OCI-LY7 (cell line): Measurements from ENCODE around the gene ZCCHC4. TPM values are rescaled to one million over a fixed set of nuclear protein-coding genes. Genes with fewer than 3 reads are reported as not detected.

Experiments used
- BruUV-seq: library from RNA; stranded (reverse); fragments of 400-500 nt; replicated peaks from 2 replicates; lab custom pipeline; 2021; lab: Mats Ljungman, UMichigan
- CTCF ChIA-PET: fragments of 300-600 bp; sonication (Branson Sonifier 250); formaldehyde crosslinking; loops from one replicate; lab custom pipeline; 2022; ENCODE audit warnings: antibody characterized with exemption; ENCODE audit not compliant: unreplicated experiment; lab: Charles Lee
- POLR2A ChIA-PET: fragments of 300-600 bp; sonication (Branson Sonifier 250); formaldehyde crosslinking; loops from one replicate; lab custom pipeline; 2022; ENCODE audit warnings: antibody characterized with exemption; lab: Charles Lee
- DNase-seq: peaks from one replicate; pipeline ENCODE4 v3.0.0-alpha.2; 2015; ENCODE audit warnings: low spot score
- H2AFZ ChIP-seq: fragments of 200-600 bp; sonication (generic), shearing (Covaris generic); 2 replicates; pipeline ENCODE4 v1.6.1; 2014; ENCODE audit warnings: mild to moderate bottlenecking, antibody characterized with exemption, low read length, moderate library complexity
- H3K27ac ChIP-seq: fragments of 200-600 bp; sonication (generic); 2 replicates; pipeline ENCODE4 v1.5.1; 2014; ENCODE audit warnings: mixed run types, low read depth, mild to moderate bottlenecking, moderate library complexity, low read length, inconsistent platforms; ENCODE audit not compliant: poor library complexity, severe bottlenecking
- H3K36me3 ChIP-seq: fragments of 200-600 bp; sonication (generic); 2 replicates; pipeline ENCODE4 v1.6.1; 2014; ENCODE audit warnings: mild to moderate bottlenecking, antibody characterized with exemption, low read length, moderate library complexity, mixed read lengths; ENCODE audit not compliant: insufficient read depth
- H3K4me1 ChIP-seq: fragments of 200-600 bp; sonication (generic); 2 replicates; pipeline ENCODE4 v1.5.1; 2014; ENCODE audit warnings: mild to moderate bottlenecking, low read length; ENCODE audit not compliant: insufficient read depth, poor library complexity, severe bottlenecking
- H3K4me2 ChIP-seq: fragments of 200-600 bp; sonication (generic); 2 replicates; pipeline ENCODE4 v1.6.1; 2014; ENCODE audit warnings: mild to moderate bottlenecking, low read length
- H3K4me3 ChIP-seq: fragments of 200-600 bp; sonication (generic); 2 replicates; pipeline ENCODE4 v1.5.1; 2014; ENCODE audit warnings: mild to moderate bottlenecking, low read depth, low read length; ENCODE audit not compliant: poor library complexity, severe bottlenecking
- H3K79me2 ChIP-seq: fragments of 200-600 bp; sonication (generic); 2 replicates; pipeline ENCODE4 v1.6.1; 2016; ENCODE audit warnings: low read depth, mild to moderate bottlenecking, low read length, moderate library complexity, mixed read lengths; ENCODE audit not compliant: insufficient read depth
- H3K9me2 ChIP-seq: fragments of 200-600 bp; sonication (generic); 2 replicates; pipeline ENCODE4 v1.6.1; 2016; ENCODE audit warnings: mild to moderate bottlenecking, low read length, mixed read lengths; ENCODE audit not compliant: insufficient read depth
- H3K9me3 ChIP-seq: fragments of 200-600 bp; sonication (generic); 2 replicates; pipeline ENCODE4 v1.6.1; 2014; ENCODE audit warnings: mild to moderate bottlenecking, mixed run types, low read length, mixed read lengths
- H4K20me1 ChIP-seq: fragments of 200-600 bp; sonication (generic); 2 replicates; pipeline ENCODE4 v1.6.1; 2014; ENCODE audit warnings: mild to moderate bottlenecking, antibody characterized with exemption, low read length, moderate library complexity, mixed read lengths; ENCODE audit not compliant: insufficient read depth
- EZH2phosphoT487 ChIP-seq: fragments of 200-600 bp; sonication (generic); IDR thresholded peaks from 2 replicates; pipeline ENCODE4 v1.6.1; 2018; ENCODE audit warnings: low read depth, borderline replicate concordance, mild to moderate bottlenecking, mixed run types, antibody characterized with exemption, low read length, moderate library complexity, mixed read lengths
- intact Hi-C: fragments of 100-400 bp; cut with micrococcal nuclease; formaldehyde crosslinking; loops from one replicate; pipeline ENCODE4 v1.10.0; 2022; ENCODE audit not compliant: unreplicated experiment
- total RNA-seq, 2 experiments: library from RNA; depleted of rRNA in 1 of 2; stranded (reverse); fragments of >200 nt in 1 of 2; shearing (Covaris generic) in 1 of 2; gene quantifications; 2 replicates each; pipeline ENCODE4 v1.2.3, GENCODE V29; 2014 to 2022
- TF ChIP-seq, protein P1 (sequence below): fragments of 200-600 bp; sonication (generic); conservative IDR thresholded peaks from 2 replicates; pipeline ENCODE4 v1.5.1; 2014; ENCODE audit warnings: mild to moderate bottlenecking, antibody characterized with exemption, low read length, moderate library complexity, mixed read lengths

ZCCHC4 gene
- total RNA-seq, 2 experiments from 2014 or later = 14.9 to 15.2 TPM

DNA sequence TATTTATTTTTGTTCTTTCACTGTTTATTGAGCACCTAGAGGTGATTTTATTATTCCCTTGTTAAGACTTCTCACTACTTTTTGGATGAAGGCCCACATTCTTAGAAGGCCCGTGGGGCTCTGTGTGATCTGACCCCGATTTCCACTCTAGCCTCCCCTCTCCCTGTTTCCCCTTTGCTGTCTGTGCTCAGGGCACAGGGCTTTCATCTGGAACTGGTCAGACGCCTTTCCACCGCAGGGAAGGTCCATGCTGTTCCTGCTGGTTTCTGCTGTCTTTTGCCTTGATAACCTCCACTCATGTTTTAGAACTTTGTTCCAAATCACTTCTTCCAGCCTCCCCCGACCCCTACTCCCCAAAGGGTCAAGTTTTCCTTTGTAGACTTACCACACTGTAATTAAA lies 33.2 kb downstream of the ZCCHC4 start:
- Histone ChIP-seq H4K20me1 (no peaks in the 10 kb centered on the region), H3K4me3 (no peak overlapping the region), H3K4me1 (no peaks in the 10 kb centered on the region), H3K9me2 (no peaks in the 10 kb centered on the region), H3K36me3 (peaks cover 31% of the 10 kb centered on the region), H2AFZ (no peak overlapping the region), H3K9me3 (no peaks in the 10 kb centered on the region), H3K4me2 (no peak overlapping the region), H3K27ac (no peak overlapping the region), H3K79me2 (no peaks in the 10 kb centered on the region)
- ChIA-PET POLR2A (interaction anchor here (0.6 to 1.1 kb wide), 2 partner anchors 14 to 23 kb away, joined by 3 read pairs; no protein-coding TSS in a partner anchor), CTCF (no interaction called here)
- no TSS peak for BruUV-seq
- TF ChIP-seq EZH2phosphoT487 = no peak
- TF ChIP-seq, protein P1, sequence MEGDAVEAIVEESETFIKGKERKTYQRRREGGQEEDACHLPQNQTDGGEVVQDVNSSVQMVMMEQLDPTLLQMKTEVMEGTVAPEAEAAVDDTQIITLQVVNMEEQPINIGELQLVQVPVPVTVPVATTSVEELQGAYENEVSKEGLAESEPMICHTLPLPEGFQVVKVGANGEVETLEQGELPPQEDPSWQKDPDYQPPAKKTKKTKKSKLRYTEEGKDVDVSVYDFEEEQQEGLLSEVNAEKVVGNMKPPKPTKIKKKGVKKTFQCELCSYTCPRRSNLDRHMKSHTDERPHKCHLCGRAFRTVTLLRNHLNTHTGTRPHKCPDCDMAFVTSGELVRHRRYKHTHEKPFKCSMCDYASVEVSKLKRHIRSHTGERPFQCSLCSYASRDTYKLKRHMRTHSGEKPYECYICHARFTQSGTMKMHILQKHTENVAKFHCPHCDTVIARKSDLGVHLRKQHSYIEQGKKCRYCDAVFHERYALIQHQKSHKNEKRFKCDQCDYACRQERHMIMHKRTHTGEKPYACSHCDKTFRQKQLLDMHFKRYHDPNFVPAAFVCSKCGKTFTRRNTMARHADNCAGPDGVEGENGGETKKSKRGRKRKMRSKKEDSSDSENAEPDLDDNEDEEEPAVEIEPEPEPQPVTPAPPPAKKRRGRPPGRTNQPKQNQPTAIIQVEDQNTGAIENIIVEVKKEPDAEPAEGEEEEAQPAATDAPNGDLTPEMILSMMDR = no peak
- no peak for DNase-seq
- intact Hi-C loops = no loop called here

DNA sequence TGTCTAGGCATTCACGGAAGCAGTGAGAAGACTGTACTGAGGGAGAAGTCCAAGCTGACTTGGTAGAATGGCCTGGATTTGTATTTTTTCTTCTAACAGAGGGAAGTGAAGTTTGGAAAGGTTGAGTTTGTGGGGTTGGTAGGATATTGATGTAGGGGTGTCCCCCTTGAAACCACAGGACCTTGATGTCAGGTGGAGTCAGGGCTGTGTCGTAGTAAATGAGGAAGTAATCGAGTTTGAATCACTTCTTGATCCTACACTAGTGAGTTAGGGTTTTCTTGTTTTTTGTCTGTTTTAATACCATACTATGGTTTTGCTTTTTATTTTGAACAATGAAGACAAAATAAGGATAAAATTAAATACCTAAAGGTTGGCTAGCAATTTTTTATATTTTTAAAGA lies 34.3 kb downstream of the ZCCHC4 start:
- no TSS peak for BruUV-seq
- Histone ChIP-seq H3K4me3 (no peak overlapping the region), H3K36me3 (peaks cover 25% of the 10 kb centered on the region; the same call in 1 of the 2 replicates), H3K4me2 (no peak overlapping the region), H4K20me1 (no peaks in the 10 kb centered on the region), H3K9me2 (no peaks in the 10 kb centered on the region), H3K79me2 (no peaks in the 10 kb centered on the region), H3K4me1 (no peaks in the 10 kb centered on the region), H3K27ac (no peak overlapping the region), H2AFZ (no peak overlapping the region), H3K9me3 (no peaks in the 10 kb centered on the region)
- CTCF ChIA-PET = no interaction called here
- intact Hi-C loops = no loop called here
- no peak for DNase-seq
- POLR2A ChIA-PET = interaction anchor here (0.6 to 1.1 kb wide), 5 partner anchors 13 to 216 kb away, joined by 3 to 5 read pairs (median 4); no protein-coding TSS in a partner anchor
- TF ChIP-seq EZH2phosphoT487 = no peak
- TF ChIP-seq, protein P1 = no peak

DNA sequence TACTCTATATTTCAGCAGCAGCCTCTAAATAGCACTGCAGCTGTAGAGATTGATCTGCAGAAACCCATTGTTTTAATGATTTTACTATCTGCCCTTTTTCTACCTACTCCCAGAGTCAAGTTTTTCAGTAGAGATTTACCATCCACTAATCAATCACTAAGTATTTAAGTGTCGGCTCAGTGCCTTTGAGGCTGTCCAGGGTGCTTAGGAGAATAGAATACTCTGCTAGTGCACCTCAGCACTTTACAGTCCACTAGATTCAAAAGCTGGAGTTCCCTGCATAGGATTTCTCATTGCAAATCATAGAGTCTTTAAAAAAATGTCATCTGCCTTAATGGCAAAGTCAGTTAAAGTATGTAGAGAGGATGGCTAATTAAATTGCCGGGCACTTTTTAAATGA lies 34.9 kb downstream of the ZCCHC4 start:
- intact Hi-C loops = no loop called here
- Histone ChIP-seq H3K4me1 (no peaks in the 10 kb centered on the region), H4K20me1 (no peaks in the 10 kb centered on the region), H3K9me3 (no peaks in the 10 kb centered on the region), H3K9me2 (no peaks in the 10 kb centered on the region), H2AFZ (no peak overlapping the region), H3K4me2 (no peak overlapping the region), H3K79me2 (no peaks in the 10 kb centered on the region), H3K4me3 (no peak overlapping the region), H3K27ac (no peak overlapping the region), H3K36me3 (peaks cover 23% of the 10 kb centered on the region; the same call in 1 of the 2 replicates)
- ChIA-PET CTCF (no interaction called here), POLR2A (interaction anchor here (0.6 to 1.1 kb wide), 4 partner anchors 16 to 217 kb away, joined by 3 to 5 read pairs (median 4); no protein-coding TSS in a partner anchor)
- no peak for DNase-seq
- TF ChIP-seq, protein P1 = no peak
- TF ChIP-seq EZH2phosphoT487 = no peak
- no TSS peak for BruUV-seq
